ENCODE measurements around the gene VIL1. TPM values are rescaled to one million over a fixed set of nuclear protein-coding genes. Genes with fewer than 3 reads are reported as not detected.

VIL1 gene
- polyA plus RNA-seq, 6 donors from 2014 or later, result 0.06 to 0.43 (median 0.23) TPM

GRCh38 chr2:218445602-218446001 lies 26.7 kb downstream of the VIL1 start:
- H3K9me3 Mint-ChIP-seq, result no peaks in the 10 kb centered on the region
- no peaks in the 10 kb centered on the region for H3K4me1 Mint-ChIP-seq
- H3K36me3 Mint-ChIP-seq, result peaks cover 7 to 8% of the 10 kb centered on the region in 2 donors
- ATAC-seq (ENCODE audit: low read depth in 2 of 2) (no peak), DNase-seq (no peak)
- H3K27ac Mint-ChIP-seq, result no peak overlapping the region
- H3K27me3 Mint-ChIP-seq, result no peaks in the 10 kb centered on the region
- no peak overlapping the region for H3K4me3 Mint-ChIP-seq

- no peak overlapping the region for H3K27ac Mint-ChIP-seq
- no peaks in the 10 kb centered on the region for H3K27me3 Mint-ChIP-seq
- H3K9me3 Mint-ChIP-seq, result no peaks in the 10 kb centered on the region
- no peak for ATAC-seq (ENCODE audit: low read depth in 2 of 2)
- peaks cover 7 to 8% of the 10 kb centered on the region in 2 donors for H3K36me3 Mint-ChIP-seq
- no peak overlapping the region for H3K4me3 Mint-ChIP-seq
- no peaks in the 10 kb centered on the region for H3K4me1 Mint-ChIP-seq
- no peak for DNase-seq
These were observed 27.6 kb downstream of the VIL1 start for GRCh38 chr2:218446547-218446946.

GRCh38 chr2:218447072-218447471 lies 28.1 kb downstream of the VIL1 start:
- no peak overlapping the region for H3K27ac Mint-ChIP-seq

GRCh38 chr2:218448934-218449333 lies 30.0 kb downstream of the VIL1 start:
- ATAC-seq (ENCODE audit: low read depth in 2 of 2) (no peak), DNase-seq (no peak)
- H3K9me3 Mint-ChIP-seq, result no peaks in the 10 kb centered on the region
- no peaks in the 10 kb centered on the region for H3K4me1 Mint-ChIP-seq
- no peak overlapping the region for H3K27ac Mint-ChIP-seq
- peaks cover 12 to 17% of the 10 kb centered on the region in 2 donors for H3K36me3 Mint-ChIP-seq
- H3K27me3 Mint-ChIP-seq, result no peaks in the 10 kb centered on the region
- no peak overlapping the region for H3K4me3 Mint-ChIP-seq

More at GRCh38 chr2:218447072-218447471, 28.1 kb downstream of the VIL1 start:
- H3K4me3 Mint-ChIP-seq, result no peak overlapping the region
- H3K4me1 Mint-ChIP-seq, result no peaks in the 10 kb centered on the region
- H3K36me3 Mint-ChIP-seq, result peaks cover 7 to 8% of the 10 kb centered on the region in 2 donors
- DNase-seq (no peak), ATAC-seq (ENCODE audit: low read depth in 2 of 2) (no peak)
- H3K27me3 Mint-ChIP-seq, result no peaks in the 10 kb centered on the region
- H3K9me3 Mint-ChIP-seq, result no peaks in the 10 kb centered on the region

GRCh38 chr2:218452079-218452478 lies 33.2 kb downstream of the VIL1 start:
- H3K27me3 Mint-ChIP-seq, result no peaks in the 10 kb centered on the region
- H3K27ac Mint-ChIP-seq, result no peak overlapping the region
- H3K4me3 Mint-ChIP-seq, result no peak overlapping the region
- H3K9me3 Mint-ChIP-seq, result peaks cover 0 to 12% (median 2%) of the 10 kb centered on the region in 7 donors
- no peak for ATAC-seq (ENCODE audit: low read depth in 2 of 2)
- peaks cover 28 to 34% of the 10 kb centered on the region in 2 donors for H3K36me3 Mint-ChIP-seq
- peaks cover 0 to 8% (median 5%) of the 10 kb centered on the region in 3 donors for H3K4me1 Mint-ChIP-seq
- no peak for DNase-seq

- Mint-ChIP-seq H3K9me3 (peaks cover 0 to 12% (median 2%) of the 10 kb centered on the region in 7 donors), H3K4me3 (no peak overlapping the region), H3K27me3 (no peaks in the 10 kb centered on the region), H3K27ac (peak overlapping the region in 3 of 6 donors; percentile 20 to 62 (median 27)), H3K36me3 (peaks cover 20 to 32% of the 10 kb centered on the region in 2 donors), H3K4me1 (peaks cover 0 to 10% (median 5%) of the 10 kb centered on the region in 3 donors)
- no peak for DNase-seq
- peak in 1 of 2 donors; percentile 36 for ATAC-seq (ENCODE audit: low read depth in 2 of 2)
These were observed 37.9 kb downstream of the VIL1 start for GRCh38 chr2:218456849-218457248.

- ATAC-seq (ENCODE audit: low read depth in 2 of 2) (no peak), DNase-seq (no peak)
- peaks cover 0 to 12% (median 2%) of the 10 kb centered on the region in 7 donors for H3K9me3 Mint-ChIP-seq
- H3K27ac Mint-ChIP-seq, result peak overlapping the region in 3 of 6 donors; percentile 11 to 88 (median 26)
- peaks cover 0 to 10% (median 5%) of the 10 kb centered on the region in 3 donors for H3K4me1 Mint-ChIP-seq
- H3K27me3 Mint-ChIP-seq, result no peaks in the 10 kb centered on the region
- H3K4me3 Mint-ChIP-seq, result no peak overlapping the region
- H3K36me3 Mint-ChIP-seq, result peaks cover 19 to 35% of the 10 kb centered on the region in 2 donors
These were observed 39.7 kb downstream of the VIL1 start for GRCh38 chr2:218458598-218458997.

- ATAC-seq (ENCODE audit: low read depth in 2 of 2) (no peak), DNase-seq (no peak)
- H3K4me1 Mint-ChIP-seq, result peaks cover 13 to 18% (median 18%) of the 10 kb centered on the region in 3 donors
- no peaks in the 10 kb centered on the region for H3K27me3 Mint-ChIP-seq
- peak overlapping the region in 2 of 6 donors; percentile 37 to 62 for H3K27ac Mint-ChIP-seq
- no peak overlapping the region for H3K4me3 Mint-ChIP-seq
- peaks cover 0 to 9% of the 10 kb centered on the region in 2 donors for H3K36me3 Mint-ChIP-seq
- H3K9me3 Mint-ChIP-seq, result no peaks in the 10 kb centered on the region
These were observed 47.2 kb downstream of the VIL1 start for GRCh38 chr2:218465987-218466633.

- DNase-seq, result no peak
- H3K9me3 Mint-ChIP-seq, result no peaks in the 10 kb centered on the region
- peak; percentile 60 to 62 for ATAC-seq (ENCODE audit: low read depth in 2 of 2)
- peak overlapping the region in 6 of 8 donors; percentile 6 to 63 (median 36) for H3K4me3 Mint-ChIP-seq
- H3K27me3 Mint-ChIP-seq, result no peaks in the 10 kb centered on the region
- peaks cover 5 to 14% of the 10 kb centered on the region in 2 donors for H3K36me3 Mint-ChIP-seq
- H3K27ac Mint-ChIP-seq, result peak overlapping the region; percentile 1 to 97 (median 83)
- H3K4me1 Mint-ChIP-seq, result peaks cover 28 to 40% (median 36%) of the 10 kb centered on the region in 3 donors
These were observed 51.5 kb downstream of the VIL1 start for GRCh38 chr2:218470448-218470847.

- Mint-ChIP-seq H3K27me3 (no peaks in the 10 kb centered on the region), H3K9me3 (no peaks in the 10 kb centered on the region), H3K4me1 (peaks cover 28 to 39% (median 33%) of the 10 kb centered on the region in 3 donors), H3K36me3 (peaks cover 5 to 14% of the 10 kb centered on the region in 2 donors), H3K27ac (peak overlapping the region; percentile 67 to 97 (median 83)), H3K4me3 (peak overlapping the region in 6 of 8 donors; percentile 6 to 67 (median 46))
- ATAC-seq (ENCODE audit: low read depth in 2 of 2) (peak; percentile 72 to 74), DNase-seq (no peak)
These were observed 52.1 kb downstream of the VIL1 start for GRCh38 chr2:218471036-218471435.

- no peaks in the 10 kb centered on the region for H3K9me3 Mint-ChIP-seq
- peaks cover 28 to 35% (median 32%) of the 10 kb centered on the region in 3 donors for H3K4me1 Mint-ChIP-seq
- ATAC-seq (ENCODE audit: low read depth in 2 of 2), result peak; percentile 53 to 63
- DNase-seq, result no peak
- H3K36me3 Mint-ChIP-seq, result peaks cover 5 to 14% of the 10 kb centered on the region in 2 donors
- H3K4me3 Mint-ChIP-seq, result peak overlapping the region in 6 of 8 donors; percentile 3 to 72 (median 30)
- H3K27me3 Mint-ChIP-seq, result no peaks in the 10 kb centered on the region
- H3K27ac Mint-ChIP-seq, result peak overlapping the region in 3 of 6 donors; percentile 14 to 88 (median 51)
These were observed 53.1 kb downstream of the VIL1 start for GRCh38 chr2:218471982-218472381.

GRCh38 chr2:218472988-218473387 lies 54.1 kb downstream of the VIL1 start:
- peaks cover 28 to 35% (median 32%) of the 10 kb centered on the region in 3 donors for H3K4me1 Mint-ChIP-seq
- H3K4me3 Mint-ChIP-seq, result peak overlapping the region in 2 of 8 donors; percentile 49 to 64
- no peaks in the 10 kb centered on the region for H3K27me3 Mint-ChIP-seq
- DNase-seq (no peak), ATAC-seq (ENCODE audit: low read depth in 2 of 2) (no peak)
- H3K36me3 Mint-ChIP-seq, result peaks cover 5 to 14% of the 10 kb centered on the region in 2 donors
- no peaks in the 10 kb centered on the region for H3K9me3 Mint-ChIP-seq
- peak overlapping the region in 2 of 6 donors; percentile 21 to 66 for H3K27ac Mint-ChIP-seq

- H3K4me3 Mint-ChIP-seq, result no peak overlapping the region
- ATAC-seq (ENCODE audit: low read depth in 2 of 2) (no peak), DNase-seq (no peak)
- H3K27me3 Mint-ChIP-seq, result no peaks in the 10 kb centered on the region
- H3K4me1 Mint-ChIP-seq, result peaks cover 28 to 35% (median 32%) of the 10 kb centered on the region in 3 donors
- H3K36me3 Mint-ChIP-seq, result peaks cover 9 to 14% of the 10 kb centered on the region in 2 donors
- peak overlapping the region in 1 of 6 donors; percentile 61 for H3K27ac Mint-ChIP-seq
- H3K9me3 Mint-ChIP-seq, result no peaks in the 10 kb centered on the region
These were observed 55.6 kb downstream of the VIL1 start for GRCh38 chr2:218474527-218474926.

- no peak for ATAC-seq (ENCODE audit: low read depth in 2 of 2)
- Mint-ChIP-seq H3K9me3 (no peaks in the 10 kb centered on the region), H3K36me3 (peaks cover 14 to 22% of the 10 kb centered on the region in 2 donors), H3K27me3 (no peaks in the 10 kb centered on the region), H3K4me1 (peaks cover 10 to 18% (median 12%) of the 10 kb centered on the region in 3 donors), H3K27ac (peak overlapping the region in 1 of 6 donors; percentile 42), H3K4me3 (no peak overlapping the region)
- no peak for DNase-seq
These were observed 57.8 kb downstream of the VIL1 start for GRCh38 chr2:218476676-218477075.
